Left kidney (tissue), 2 donors: Measurements from ENCODE around the gene TMEM19. TPM values are rescaled to one million over a fixed set of nuclear protein-coding genes. Genes with fewer than 3 reads are reported as not detected.

Experiments
- DNase-seq: peaks from one replicate; pipeline ENCODE4 v3.0.0-alpha.2; 2013
- polyA plus RNA-seq: library from polyadenylated mRNA; unstranded; fragments of 120-200 nt; gene quantifications from one replicate; pipeline ENCODE4 v1.2.1, GENCODE V29; 2013; ENCODE audit not compliant: insufficient read length

Gene TMEM19
- polyA plus RNA-seq, 1 donor: 40.0 TPM

DNA sequence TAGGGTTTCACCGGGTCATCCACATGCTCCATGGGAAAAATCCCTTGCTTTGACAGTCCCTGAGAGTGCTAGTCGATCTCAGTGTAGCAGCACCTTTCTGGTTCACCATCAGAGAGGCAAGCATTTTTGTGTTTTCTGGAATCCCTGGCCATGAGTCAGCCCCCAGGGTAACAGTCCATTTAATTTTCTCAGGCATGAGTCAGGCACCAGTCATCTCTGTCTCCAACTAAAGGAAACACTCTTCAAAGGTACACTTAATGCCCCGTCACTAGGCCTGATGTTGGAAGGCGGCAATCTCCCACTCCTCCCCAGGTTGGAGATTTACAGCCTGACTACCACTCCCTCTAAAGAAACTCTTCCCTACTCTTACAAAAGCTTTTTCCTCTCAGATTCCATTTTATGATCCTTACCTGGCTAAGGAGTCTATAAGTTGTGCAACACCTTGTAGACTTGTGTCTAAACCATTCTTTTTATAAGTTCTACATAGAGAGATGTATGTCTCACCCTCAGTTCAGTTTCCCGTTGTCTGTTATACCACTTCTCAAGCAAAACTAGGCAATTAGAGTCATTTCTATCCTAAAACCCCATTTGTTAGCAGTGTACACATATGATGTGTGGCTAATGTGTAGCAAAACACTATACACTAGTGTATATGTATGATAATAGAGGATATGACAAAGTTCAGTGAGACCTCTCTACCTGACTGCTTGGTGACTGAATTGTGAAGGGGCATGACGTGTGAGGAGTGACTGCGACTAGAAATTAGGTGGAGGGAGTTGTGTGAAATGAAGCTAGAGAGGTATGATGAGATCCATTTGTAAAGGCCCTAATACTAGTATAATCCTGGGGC, 24.6 kb downstream of the TMEM19 start:
- DNase-seq: no peak

GRCh38 chr12:71718611-71719010, 32.7 kb downstream of the TMEM19 start:
- no peak for DNase-seq

- DNase-seq: no peak
Measured at GRCh38 chr12:71719647-71720370, 33.9 kb downstream of the TMEM19 start.

- DNase-seq: no peak
Measured at GRCh38 chr12:71721783-71722505, 36.1 kb downstream of the TMEM19 start.

- no peak for DNase-seq
Measured at GRCh38 chr12:71725011-71725410, 39.1 kb downstream of the TMEM19 start.

GRCh38 chr12:71726548-71726947, 40.7 kb downstream of the TMEM19 start:
- no peak for DNase-seq

GRCh38 chr12:71727958-71728357, 42.1 kb downstream of the TMEM19 start:
- DNase-seq: no peak

DNA sequence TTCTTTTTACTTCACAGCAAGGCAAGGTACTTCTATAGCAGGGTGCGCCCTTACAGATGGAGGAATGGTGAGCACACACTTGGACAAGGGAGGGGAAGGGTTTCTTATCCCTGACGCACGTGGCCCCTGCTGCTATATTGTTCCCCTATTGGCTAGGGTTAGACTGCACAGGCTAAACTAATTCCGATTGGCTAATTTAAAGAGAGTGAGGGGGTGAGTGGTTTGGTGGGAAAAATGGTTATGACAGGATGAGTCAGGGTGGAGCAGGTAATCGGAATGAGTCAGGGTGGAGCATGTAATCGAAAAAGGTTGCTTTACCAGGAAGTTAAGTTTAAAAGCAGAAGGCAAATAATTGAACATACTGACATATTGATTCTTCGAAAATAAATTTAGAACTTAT, 45.1 kb downstream of the TMEM19 start:
- DNase-seq: no peak

GRCh38 chr12:71731439-71732356, 45.8 kb downstream of the TMEM19 start:
- DNase-seq: no peak

DNA sequence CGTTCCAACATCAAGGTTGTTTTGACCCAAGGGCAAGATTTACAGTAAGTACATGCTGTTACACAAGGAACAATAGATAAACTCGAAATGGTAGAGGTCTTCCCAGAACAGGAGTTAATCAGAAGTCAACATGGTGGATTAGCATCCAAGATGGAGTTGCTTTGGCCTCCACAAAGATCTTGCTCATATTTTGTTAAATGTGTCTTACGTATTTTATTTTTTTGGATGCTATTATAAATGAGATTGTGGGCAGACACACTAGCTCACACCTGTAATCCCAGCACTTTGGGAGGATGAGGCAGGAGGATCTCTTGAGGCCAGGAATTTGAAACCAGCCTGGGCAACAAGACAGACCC, 46.5 kb downstream of the TMEM19 start:
- DNase-seq: no peak

GRCh38 chr12:71737197-71737596, 51.3 kb downstream of the TMEM19 start:
- DNase-seq: no peak

GRCh38 chr12:71742998-71743397, 57.1 kb downstream of the TMEM19 start:
- DNase-seq: no peak

GRCh38 chr12:71744522-71745300, 58.8 kb downstream of the TMEM19 start:
- no peak for DNase-seq

- DNase-seq: peak; percentile 50
Measured at GRCh38 chr12:71746974-71747611, 61.2 kb downstream of the TMEM19 start.

DNA sequence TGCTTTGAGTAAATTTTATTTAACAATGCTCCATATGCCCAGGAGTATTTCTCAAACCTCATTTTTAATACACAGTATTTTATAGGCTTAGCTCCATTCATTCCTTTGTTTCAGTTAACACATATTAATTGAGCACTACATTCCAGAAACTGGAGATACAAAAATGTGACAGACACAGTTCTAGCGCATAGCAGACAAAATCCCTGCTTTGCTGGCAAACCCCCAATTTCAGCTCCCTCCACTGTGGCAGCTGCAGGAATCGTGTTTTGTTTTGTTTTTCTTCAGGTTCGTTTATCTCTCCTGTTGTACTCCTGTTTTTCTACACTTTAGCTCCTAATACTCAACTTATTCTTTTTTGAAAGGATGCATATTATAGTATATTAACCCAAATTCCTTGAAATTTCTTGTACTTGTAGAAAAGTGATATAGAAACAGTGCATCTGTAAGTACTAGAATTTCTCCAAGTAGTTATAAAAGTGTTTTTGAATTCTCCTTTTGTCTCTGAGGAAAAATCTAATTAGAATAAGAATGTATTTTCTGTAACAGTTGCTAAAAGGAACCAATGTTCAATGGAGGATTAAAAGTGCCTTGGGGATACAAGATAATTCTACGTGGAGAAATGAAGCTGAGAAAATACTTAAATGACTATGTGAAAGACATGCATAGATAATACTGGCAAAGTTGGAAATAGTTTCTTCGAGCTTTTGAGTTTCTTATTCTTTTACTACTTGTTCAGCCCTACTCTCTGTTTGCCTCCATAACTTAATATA, 62.4 kb downstream of the TMEM19 start:
- DNase-seq: no peak

DNA sequence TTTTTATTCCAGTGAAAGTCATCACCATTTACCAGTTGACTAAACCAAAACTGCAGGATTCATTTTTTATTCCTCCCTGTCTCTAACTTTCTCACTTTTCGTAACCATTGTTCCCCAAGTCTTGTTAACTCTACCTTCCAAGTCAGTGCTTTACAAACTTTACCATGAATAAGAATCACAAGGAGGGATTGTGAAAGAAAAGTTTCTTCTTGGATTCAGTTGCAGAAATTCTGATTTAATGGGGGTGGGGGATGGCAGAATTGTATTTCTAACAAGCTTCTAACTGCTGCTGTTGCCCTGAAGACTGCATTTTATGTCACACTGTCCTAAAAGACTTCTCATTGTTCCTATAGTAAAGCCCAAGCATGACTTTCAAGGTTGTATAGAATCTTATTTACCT, 63.8 kb downstream of the TMEM19 start:
- DNase-seq: no peak

GRCh38 chr12:71752891-71753290, 67.0 kb downstream of the TMEM19 start:
- DNase-seq: no peak
